Mesodermal cell (in vitro differentiated cells): ENCODE results near the gene PDE2A.

Experiments used
- H3K27ac ChIP-seq: 2 replicates; pipeline ENCODE4 v1.7.0; 2013; ENCODE audit warnings: mild to moderate bottlenecking, low read depth, low read length, moderate library complexity; ENCODE audit not compliant: severe bottlenecking
- H3K36me3 ChIP-seq: 2 replicates; pipeline ENCODE4 v1.7.1; 2013; ENCODE audit warnings: mild to moderate bottlenecking, low read length, moderate library complexity; ENCODE audit not compliant: control insufficient read depth, insufficient read depth
- H3K4me1 ChIP-seq: one replicate; pipeline ENCODE4 v1.7.1; 2013; ENCODE audit warnings: mild to moderate bottlenecking, low read length; ENCODE audit not compliant: insufficient read depth, control insufficient read depth, poor library complexity, severe bottlenecking
- H3K4me3 ChIP-seq: 2 replicates; pipeline ENCODE4 v1.7.0; 2013; ENCODE audit warnings: low read length, control low read depth, mild to moderate bottlenecking; ENCODE audit not compliant: insufficient read depth, poor library complexity, severe bottlenecking; ENCODE audit errors: extremely low read depth
- H3K9me3 ChIP-seq: 2 replicates; pipeline ENCODE4 v1.7.1; 2013; ENCODE audit warnings: mild to moderate bottlenecking, low read length, moderate library complexity; ENCODE audit not compliant: control insufficient read depth
- WGBS, 2 experiments: methylation state at CpG; one replicate each; pipeline ENCODE4 v1.1.5; 2013; ENCODE audit warnings: missing lambda C conversion rate in 2 of 2; ENCODE audit not compliant: insufficient coverage in 2 of 2; 5-methylcytosine and 5-hydroxymethylcytosine counted together

PDE2A gene

DNA sequence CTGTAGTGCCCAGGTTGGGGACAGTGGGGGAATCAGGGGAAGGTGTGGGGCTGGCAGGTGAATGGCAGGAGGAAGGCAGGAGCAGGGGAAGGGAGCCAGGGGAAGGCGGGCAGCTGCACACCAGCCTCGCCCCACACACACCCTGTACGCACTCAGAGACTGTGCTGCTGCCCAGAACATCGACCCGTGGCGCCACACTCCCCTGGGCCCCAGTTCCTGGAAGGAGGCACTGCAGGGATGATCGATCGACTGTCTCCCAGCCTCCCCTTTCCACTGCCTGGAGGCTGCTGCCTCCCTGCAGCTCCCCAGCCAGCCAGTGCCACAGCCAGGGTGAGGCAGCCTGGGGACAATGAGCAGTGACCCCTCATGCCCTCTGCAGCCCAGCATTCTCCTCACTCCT lies 19.2 kb downstream of the PDE2A start:
- WGBS, 2 experiments = 93% methylated on average over 6 to 8 of the region's 8 CpGs
- Histone ChIP-seq H3K4me3 (no peak overlapping the region), H3K36me3 (no peaks in the 10 kb centered on the region), H3K27ac (no peak overlapping the region), H3K4me1 (no peaks in the 10 kb centered on the region), H3K9me3 (no peaks in the 10 kb centered on the region)

- Histone ChIP-seq H3K4me1 (no peaks in the 10 kb centered on the region), H3K4me3 (no peak overlapping the region), H3K27ac (no peak overlapping the region), H3K36me3 (no peaks in the 10 kb centered on the region), H3K9me3 (no peaks in the 10 kb centered on the region)
- 82 to 85% methylated on average over 3 of the region's 3 CpGs for WGBS, 2 experiments
These were observed 20.6 kb downstream of the PDE2A start for GRCh38 chr11:72653649-72654048.

DNA sequence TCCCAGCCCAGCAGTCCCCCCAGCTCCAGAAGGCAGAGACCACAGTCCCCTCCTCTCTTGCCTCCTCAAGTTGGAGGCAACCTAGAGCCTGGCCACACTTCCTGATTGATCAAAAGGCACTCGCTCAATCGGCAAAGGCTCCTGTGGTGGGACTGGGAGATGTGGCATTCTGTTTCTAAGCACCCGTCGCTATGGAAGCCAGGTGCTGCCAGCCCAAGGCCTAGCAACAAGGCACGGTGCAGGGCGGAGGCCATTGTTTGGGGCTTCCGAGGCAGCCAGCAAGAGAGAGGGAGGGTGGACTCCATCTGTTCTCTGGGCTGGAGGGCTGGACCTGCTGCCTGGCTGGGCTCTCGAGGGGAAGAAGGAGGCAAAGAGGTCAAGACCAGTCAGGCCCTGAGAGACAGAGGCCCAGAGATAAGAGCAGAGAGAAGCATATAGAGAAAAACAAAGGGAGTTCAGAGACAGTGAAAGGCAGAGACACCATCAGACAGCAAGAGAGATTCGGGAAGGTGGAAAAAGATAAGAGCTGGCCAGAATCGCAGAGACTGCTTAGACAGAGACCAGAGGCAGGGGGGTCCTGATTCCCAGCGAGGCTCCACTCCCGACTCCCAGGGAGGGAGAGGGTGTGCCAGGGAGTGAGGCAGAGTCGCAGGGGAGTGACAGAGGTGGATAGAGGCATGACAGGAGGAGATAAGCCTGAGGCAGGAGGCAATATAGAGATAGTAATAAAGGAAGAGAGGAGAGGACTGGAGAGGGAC lies 21.2 kb downstream of the PDE2A start:
- no peak overlapping the region for H3K4me3 ChIP-seq
- H3K9me3 ChIP-seq = no peaks in the 10 kb centered on the region
- WGBS, 2 experiments = 45 to 58% methylated on average over 10 to 13 of the region's 13 CpGs
- no peaks in the 10 kb centered on the region for H3K4me1 ChIP-seq
- H3K27ac ChIP-seq = peak overlapping the region; percentile 10
- no peaks in the 10 kb centered on the region for H3K36me3 ChIP-seq

DNA sequence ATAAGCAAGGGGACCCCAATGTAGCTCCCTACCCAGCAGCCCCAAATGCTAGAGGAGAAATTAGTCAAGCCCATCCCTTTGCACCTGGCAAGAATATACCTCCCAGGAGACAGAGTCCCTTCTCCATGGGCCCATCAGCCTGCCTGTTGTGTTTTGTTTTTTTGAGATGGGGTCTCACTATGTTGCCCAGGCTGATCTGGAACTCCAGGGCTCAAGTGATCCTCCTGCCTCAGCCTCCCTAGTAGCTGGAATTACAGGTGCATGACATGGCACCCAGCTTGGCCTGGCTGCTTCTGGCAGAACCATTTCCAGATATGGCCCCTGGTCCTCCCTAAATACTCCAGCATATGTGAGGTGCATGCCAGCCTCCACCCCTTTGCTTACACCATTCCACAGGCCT lies 22.1 kb downstream of the PDE2A start:
- no peak overlapping the region for H3K27ac ChIP-seq
- H3K4me1 ChIP-seq = no peaks in the 10 kb centered on the region
- H3K36me3 ChIP-seq = no peaks in the 10 kb centered on the region
- H3K4me3 ChIP-seq = no peak overlapping the region
- no peaks in the 10 kb centered on the region for H3K9me3 ChIP-seq

DNA sequence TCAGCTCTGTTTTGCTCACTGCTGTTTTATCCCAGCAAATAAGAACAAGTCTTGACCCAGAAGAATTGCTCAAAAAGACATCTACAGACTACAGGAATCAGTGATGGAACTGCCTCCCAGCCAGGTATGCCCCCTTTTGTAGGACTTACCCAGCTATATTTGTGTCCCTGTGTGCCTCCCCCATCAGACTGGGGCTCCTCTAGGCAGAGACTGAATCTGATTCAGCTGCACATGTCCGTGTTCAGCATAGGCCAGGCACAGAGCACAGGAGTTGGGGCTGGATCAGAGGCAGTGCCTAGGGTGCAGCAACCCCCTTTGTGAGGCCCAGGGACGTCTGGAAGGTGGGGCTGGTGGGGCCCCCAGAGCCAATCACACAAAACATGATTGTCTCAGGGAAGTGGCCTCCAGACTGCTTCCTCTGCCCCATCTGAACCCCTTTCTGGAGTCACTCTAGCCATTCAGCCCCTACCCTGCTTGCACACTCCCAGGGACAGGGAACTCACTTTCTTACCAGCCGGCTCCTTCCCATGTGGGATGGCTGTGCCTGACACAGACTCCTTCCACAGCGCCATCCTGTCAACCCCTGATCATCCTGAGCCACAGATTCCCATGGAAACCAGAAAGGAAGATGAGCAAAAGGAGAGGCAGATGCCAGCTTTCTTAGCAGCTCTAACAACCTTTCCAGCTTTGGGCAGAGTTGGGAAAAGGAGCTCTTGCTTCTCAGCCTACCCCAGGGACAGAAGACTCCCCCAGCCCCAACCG lies 24.8 kb downstream of the PDE2A start:
- H3K4me3 ChIP-seq = no peak overlapping the region
- WGBS, 2 experiments = 90% methylated on average over 3 of the region's 5 CpGs
- H3K9me3 ChIP-seq = no peaks in the 10 kb centered on the region
- H3K27ac ChIP-seq = no peak overlapping the region
- H3K4me1 ChIP-seq = no peaks in the 10 kb centered on the region
- no peaks in the 10 kb centered on the region for H3K36me3 ChIP-seq

DNA sequence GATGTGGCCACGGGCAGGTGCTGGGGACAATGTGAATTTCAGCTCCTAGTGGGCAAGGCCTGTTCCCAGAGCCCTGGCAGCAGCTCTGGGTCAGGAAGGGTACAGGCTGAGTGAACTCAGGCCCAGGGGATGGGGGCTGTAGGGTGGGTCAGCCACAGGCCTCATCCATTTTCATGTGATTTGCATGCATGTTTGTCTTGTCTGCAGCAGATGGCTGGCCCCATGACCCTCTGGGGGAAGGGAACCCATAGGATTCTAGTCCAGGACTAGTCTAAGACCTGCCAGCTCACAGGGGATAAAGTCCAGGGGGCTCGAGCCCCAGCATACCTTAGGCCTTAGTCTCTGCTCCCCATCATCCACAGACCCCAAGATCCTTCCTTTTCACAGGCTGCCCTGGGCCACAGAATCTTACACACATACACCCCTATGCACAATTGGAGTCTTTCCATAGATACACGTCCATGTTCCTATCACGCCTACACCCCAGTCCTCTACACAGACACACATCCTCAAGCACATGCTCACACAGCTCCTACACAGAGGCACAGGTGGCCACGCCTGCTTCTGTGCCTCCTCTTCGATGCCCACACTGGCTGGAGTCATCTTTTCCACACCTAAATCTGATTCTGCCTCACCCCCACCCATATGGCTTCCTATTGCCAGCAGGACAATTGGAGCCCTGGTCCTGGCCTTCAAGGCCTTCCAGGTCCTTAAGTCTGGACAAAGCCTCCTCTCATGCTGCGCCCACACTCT lies 25.7 kb downstream of the PDE2A start:
- 80 to 91% methylated on average over 6 to 7 of the region's 7 CpGs for WGBS, 2 experiments
- Histone ChIP-seq H3K36me3 (no peaks in the 10 kb centered on the region), H3K4me3 (no peak overlapping the region), H3K9me3 (no peaks in the 10 kb centered on the region), H3K27ac (no peak overlapping the region), H3K4me1 (no peaks in the 10 kb centered on the region)

- H3K27ac ChIP-seq = no peak overlapping the region
- no peaks in the 10 kb centered on the region for H3K36me3 ChIP-seq
- H3K9me3 ChIP-seq = no peaks in the 10 kb centered on the region
- H3K4me1 ChIP-seq = no peaks in the 10 kb centered on the region
- H3K4me3 ChIP-seq = no peak overlapping the region
- WGBS, 2 experiments = 88 to 98% methylated on average over 4 of the region's 4 CpGs
These were observed 26.3 kb downstream of the PDE2A start for GRCh38 chr11:72647882-72648281.

- 75 to 79% methylated on average over 2 of the region's 2 CpGs for WGBS, 2 experiments
- no peak overlapping the region for H3K4me3 ChIP-seq
- no peaks in the 10 kb centered on the region for H3K36me3 ChIP-seq
- no peak overlapping the region for H3K27ac ChIP-seq
- no peaks in the 10 kb centered on the region for H3K9me3 ChIP-seq
- no peaks in the 10 kb centered on the region for H3K4me1 ChIP-seq
These were observed 27.8 kb downstream of the PDE2A start for GRCh38 chr11:72646472-72646871.

- WGBS, 2 experiments = 67 to 96% methylated on average over 2 to 3 of the region's 3 CpGs
- H3K36me3 ChIP-seq = no peaks in the 10 kb centered on the region
- H3K4me1 ChIP-seq = no peaks in the 10 kb centered on the region
- no peak overlapping the region for H3K27ac ChIP-seq
- no peaks in the 10 kb centered on the region for H3K9me3 ChIP-seq
- no peak overlapping the region for H3K4me3 ChIP-seq
These were observed 28.2 kb downstream of the PDE2A start for GRCh38 chr11:72646024-72646423.

- no peak overlapping the region for H3K4me3 ChIP-seq
- H3K9me3 ChIP-seq = no peaks in the 10 kb centered on the region
- H3K36me3 ChIP-seq = no peaks in the 10 kb centered on the region
- WGBS, 2 experiments = 85% methylated on average over 7 of the region's 7 CpGs
- no peaks in the 10 kb centered on the region for H3K4me1 ChIP-seq
- H3K27ac ChIP-seq = no peak overlapping the region
These were observed 30.7 kb downstream of the PDE2A start for GRCh38 chr11:72643547-72643946.
